ENCODE data around the gene ACOT7. TPM values are rescaled to one million over a fixed set of nuclear protein-coding genes. Genes with fewer than 3 reads are reported as not detected.

The ACOT7 gene
- total RNA-seq, 1 experiment from 2014 or later, result 165 TPM

DNA sequence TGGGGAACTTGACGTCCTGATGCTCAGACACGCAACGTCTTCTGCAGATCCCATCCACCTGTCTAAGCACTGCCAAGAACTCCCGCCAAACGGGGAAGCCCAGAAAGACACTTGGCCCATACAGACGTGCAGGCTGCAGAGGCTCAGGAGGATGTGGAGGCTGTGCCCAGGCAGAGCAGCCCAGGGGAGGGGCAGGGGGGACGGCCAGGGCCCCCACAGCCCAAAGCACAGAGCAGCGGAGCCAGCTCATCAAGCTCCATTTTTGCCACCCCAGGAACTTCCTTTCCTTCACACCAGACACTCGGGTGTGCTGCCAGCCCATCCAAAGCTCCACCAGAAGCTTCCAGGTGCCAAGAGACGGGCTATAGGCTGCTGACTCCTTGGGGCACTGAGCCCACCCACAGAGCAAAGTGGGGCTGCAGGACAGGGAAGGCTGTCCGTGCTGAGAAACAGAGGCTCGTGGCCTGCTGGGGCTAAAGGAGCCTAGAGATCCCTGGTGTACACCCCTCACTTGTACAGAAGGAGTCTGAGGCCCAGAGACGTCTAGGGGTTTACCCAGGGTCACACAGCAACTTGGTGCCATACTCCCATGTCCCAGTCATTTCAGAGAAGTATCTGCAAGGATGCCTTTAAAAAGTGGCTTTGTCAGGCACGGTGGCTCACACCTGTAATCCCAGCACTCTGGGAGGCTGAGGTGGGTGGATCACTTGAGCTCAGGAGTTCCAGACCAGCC, 59.1 kb downstream of the ACOT7 start:
- H3K4me2 ChIP-seq (ENCODE audit: low read length), result no peak overlapping the region
- no peak overlapping the region for H3K27ac ChIP-seq (ENCODE audit: low read length)
- ATAC-seq, result no peak
- H3K36me3 ChIP-seq (ENCODE audit: low read depth, low read length), result peaks cover 22% of the 10 kb centered on the region
- no peak overlapping the region for H3K4me3 ChIP-seq (ENCODE audit: low read length)
- no peak overlapping the region for H3K9ac ChIP-seq (ENCODE audit: low read length)
- no peak overlapping the region for H2AFZ ChIP-seq (ENCODE audit: low read length)
- no peaks in the 10 kb centered on the region for H3K27me3 ChIP-seq (ENCODE audit: low read length)
- no peaks in the 10 kb centered on the region for H3K9me2 ChIP-seq (replicated peaks; ENCODE audit: low read length)
- no peaks in the 10 kb centered on the region for H3F3A ChIP-seq (ENCODE audit: low read length, unreplicated experiment)
- ChIA-PET POLR2A (ENCODE audit: unreplicated experiment) (no interaction called here), CTCF (no interaction called here)
- intact Hi-C loops (cut with micrococcal nuclease), result no loop called here
- TF ChIP-seq, protein P1, sequence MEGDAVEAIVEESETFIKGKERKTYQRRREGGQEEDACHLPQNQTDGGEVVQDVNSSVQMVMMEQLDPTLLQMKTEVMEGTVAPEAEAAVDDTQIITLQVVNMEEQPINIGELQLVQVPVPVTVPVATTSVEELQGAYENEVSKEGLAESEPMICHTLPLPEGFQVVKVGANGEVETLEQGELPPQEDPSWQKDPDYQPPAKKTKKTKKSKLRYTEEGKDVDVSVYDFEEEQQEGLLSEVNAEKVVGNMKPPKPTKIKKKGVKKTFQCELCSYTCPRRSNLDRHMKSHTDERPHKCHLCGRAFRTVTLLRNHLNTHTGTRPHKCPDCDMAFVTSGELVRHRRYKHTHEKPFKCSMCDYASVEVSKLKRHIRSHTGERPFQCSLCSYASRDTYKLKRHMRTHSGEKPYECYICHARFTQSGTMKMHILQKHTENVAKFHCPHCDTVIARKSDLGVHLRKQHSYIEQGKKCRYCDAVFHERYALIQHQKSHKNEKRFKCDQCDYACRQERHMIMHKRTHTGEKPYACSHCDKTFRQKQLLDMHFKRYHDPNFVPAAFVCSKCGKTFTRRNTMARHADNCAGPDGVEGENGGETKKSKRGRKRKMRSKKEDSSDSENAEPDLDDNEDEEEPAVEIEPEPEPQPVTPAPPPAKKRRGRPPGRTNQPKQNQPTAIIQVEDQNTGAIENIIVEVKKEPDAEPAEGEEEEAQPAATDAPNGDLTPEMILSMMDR (conservative IDR thresholded peaks at IDR 0.05; ENCODE audit: low read depth, low read length), result no peak
- TF ChIP-seq EZH2phosphoT487 (IDR thresholded peaks at IDR 0.05; ENCODE audit: borderline replicate concordance, low read length), result no peak
- TF ChIP-seq EZH2 (IDR thresholded peaks at IDR 0.05; ENCODE audit: low read length, unreplicated experiment), result no peak
- H3K4me1 ChIP-seq (ENCODE audit: insufficient read depth, low read length), result peaks cover 9% of the 10 kb centered on the region
- BruUV-seq (replicated peaks), result no TSS peak
- no peak for DNase-seq
- no peaks in the 10 kb centered on the region for H4K20me1 ChIP-seq (ENCODE audit: low read length)
- H3K79me2 ChIP-seq (ENCODE audit: low read length), result no peaks in the 10 kb centered on the region
- H3K9me3 ChIP-seq (ENCODE audit: low read length), result no peaks in the 10 kb centered on the region

DNA sequence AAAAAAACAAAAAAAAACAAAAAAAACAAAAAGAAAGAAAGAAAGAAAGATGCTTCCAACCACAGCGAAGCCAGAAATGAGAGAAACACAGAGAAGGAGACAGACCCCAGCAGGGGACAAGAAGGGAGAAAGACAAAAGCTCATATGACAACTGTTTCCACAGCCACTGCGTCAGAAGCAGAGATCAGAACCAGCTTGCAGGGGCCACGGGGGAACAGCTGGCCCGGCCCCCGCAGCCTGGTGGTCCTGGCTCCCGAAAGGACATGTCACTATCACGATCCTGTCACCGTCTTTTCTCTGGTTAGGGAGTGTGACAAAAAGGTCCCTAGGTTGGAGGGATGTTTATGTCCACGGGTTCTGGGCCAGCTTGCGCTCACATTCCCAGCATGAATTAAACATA, 60.7 kb downstream of the ACOT7 start:
- Histone ChIP-seq H4K20me1 (ENCODE audit: low read length) (no peaks in the 10 kb centered on the region), H3K4me1 (ENCODE audit: insufficient read depth, low read length) (peaks cover 9% of the 10 kb centered on the region), H3K9me2 (replicated peaks; ENCODE audit: low read length) (no peaks in the 10 kb centered on the region), H3K79me2 (ENCODE audit: low read length) (no peaks in the 10 kb centered on the region), H3F3A (ENCODE audit: low read length, unreplicated experiment) (no peaks in the 10 kb centered on the region), H3K9me3 (ENCODE audit: low read length) (no peaks in the 10 kb centered on the region), H3K4me3 (ENCODE audit: low read length) (no peak overlapping the region), H2AFZ (ENCODE audit: low read length) (no peak overlapping the region), H3K4me2 (ENCODE audit: low read length) (no peak overlapping the region), H3K27me3 (ENCODE audit: low read length) (no peaks in the 10 kb centered on the region), H3K27ac (ENCODE audit: low read length) (no peak overlapping the region), H3K36me3 (ENCODE audit: low read depth, low read length) (peaks cover 9% of the 10 kb centered on the region), H3K9ac (ENCODE audit: low read length) (no peak overlapping the region)
- intact Hi-C loops (cut with micrococcal nuclease), result no loop called here
- ATAC-seq (no peak), DNase-seq (no peak)
- ChIA-PET CTCF (no interaction called here), POLR2A (ENCODE audit: unreplicated experiment) (no interaction called here)
- no TSS peak for BruUV-seq (replicated peaks)
- no peak for TF ChIP-seq EZH2 (IDR thresholded peaks at IDR 0.05; ENCODE audit: low read length, unreplicated experiment)
- TF ChIP-seq EZH2phosphoT487 (IDR thresholded peaks at IDR 0.05; ENCODE audit: borderline replicate concordance, low read length), result no peak
- TF ChIP-seq, protein P1 (conservative IDR thresholded peaks at IDR 0.05; ENCODE audit: low read depth, low read length), result no peak

DNA sequence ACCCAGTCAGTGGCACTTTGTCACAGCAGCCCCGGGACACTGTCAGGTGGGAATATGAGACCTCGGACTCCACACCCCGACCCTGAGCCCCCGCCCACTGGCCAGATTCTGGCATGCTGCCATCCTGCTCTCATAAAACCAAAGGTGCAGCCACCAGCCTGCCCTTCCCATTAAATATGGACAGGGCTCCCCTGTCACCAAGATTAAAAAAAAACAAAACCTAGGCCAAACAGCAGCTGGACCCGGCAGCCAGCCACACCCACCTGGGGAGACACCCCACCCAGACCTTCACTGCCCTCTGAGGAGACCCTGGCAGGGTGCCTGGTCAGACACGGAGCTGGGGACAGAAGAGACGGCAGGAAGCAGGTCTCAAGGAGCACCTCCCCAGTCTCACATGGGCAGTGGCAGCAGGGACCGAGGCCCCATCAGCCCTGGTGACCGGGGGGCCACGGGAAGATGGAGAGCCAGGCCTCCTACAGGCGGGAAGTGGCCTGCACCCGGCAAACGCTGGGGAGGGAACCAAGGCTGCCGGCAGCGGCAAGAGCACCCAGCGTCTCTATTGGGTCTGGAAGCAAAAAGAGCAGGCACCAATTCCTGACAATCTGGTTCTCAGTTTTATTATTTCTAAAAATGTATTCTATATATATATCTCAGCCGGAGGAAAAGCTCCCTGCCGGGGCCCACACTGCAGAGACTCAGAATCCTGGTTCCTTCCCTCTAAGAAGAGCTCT, 61.9 kb downstream of the ACOT7 start:
- intact Hi-C loops (cut with micrococcal nuclease), result no loop called here
- Histone ChIP-seq H3K27ac (ENCODE audit: low read length) (peak overlapping the region; percentile 32), H3K4me2 (ENCODE audit: low read length) (no peak overlapping the region), H4K20me1 (ENCODE audit: low read length) (no peaks in the 10 kb centered on the region), H3K4me3 (ENCODE audit: low read length) (no peak overlapping the region), H2AFZ (ENCODE audit: low read length) (no peak overlapping the region), H3K27me3 (ENCODE audit: low read length) (no peaks in the 10 kb centered on the region), H3K79me2 (ENCODE audit: low read length) (no peaks in the 10 kb centered on the region), H3F3A (ENCODE audit: low read length, unreplicated experiment) (no peaks in the 10 kb centered on the region), H3K9ac (ENCODE audit: low read length) (peak overlapping the region; percentile 14; the same call in 1 of the 2 replicates), H3K9me2 (replicated peaks; ENCODE audit: low read length) (no peaks in the 10 kb centered on the region), H3K9me3 (ENCODE audit: low read length) (no peaks in the 10 kb centered on the region), H3K4me1 (ENCODE audit: insufficient read depth, low read length) (peaks cover 9% of the 10 kb centered on the region), H3K36me3 (ENCODE audit: low read depth, low read length) (peaks cover 12% of the 10 kb centered on the region)
- CTCF ChIA-PET, result no interaction called here
- no peak for DNase-seq
- peak; percentile 45 for ATAC-seq
- no TSS peak for BruUV-seq (replicated peaks)
- POLR2A ChIA-PET (ENCODE audit: unreplicated experiment), result no interaction called here
- TF ChIP-seq, protein P1 (conservative IDR thresholded peaks at IDR 0.05; ENCODE audit: low read depth, low read length), result no peak
- TF ChIP-seq EZH2 (IDR thresholded peaks at IDR 0.05; ENCODE audit: low read length, unreplicated experiment) (no peak), EZH2phosphoT487 (IDR thresholded peaks at IDR 0.05; ENCODE audit: borderline replicate concordance, low read length) (no peak)

Data from PC-3 (cell line).